ENCODE results near the gene FSTL1. TPM values are rescaled to one million over a fixed set of nuclear protein-coding genes. Genes with fewer than 3 reads are reported as not detected.
A peak's percentile ranks its signal among the peaks of the same experiment; 100 is the strongest.

FSTL1 gene
- total RNA-seq = 100 to 1,000 TPM in 4 of 5 donors, 10 to 100 TPM in 1; 89.2 to 946 (median 117) TPM
- polyA plus RNA-seq = 10 to 100 TPM; 14.2 to 20.4 (median 15.8) TPM
- long read RNA-seq, donor 1, full-length matches to known transcripts = 59 of 67 reads
- long read RNA-seq, donor 1, partial matches to known transcripts = 0 of 67 reads
- long read RNA-seq, donor 1, other reads (novel, unspliced or antisense) = 8 of 67 reads
- long read RNA-seq, donor 2, full-length matches to known transcripts = 68 of 75 reads
- long read RNA-seq, donor 2, partial matches to known transcripts = 7 of 75 reads
- long read RNA-seq, donor 2, other reads (novel, unspliced or antisense) = 0 of 75 reads
- long read RNA-seq, donor 3, full-length matches to known transcripts = 26 of 26 reads
- long read RNA-seq, donor 3, partial matches to known transcripts = 0 of 26 reads
- long read RNA-seq, donor 3, other reads (novel, unspliced or antisense) = 0 of 26 reads
- long read RNA-seq, donor 4, full-length matches to known transcripts = 7 of 7 reads
- long read RNA-seq, donor 4, partial matches to known transcripts = 0 of 7 reads
- long read RNA-seq, donor 4, other reads (novel, unspliced or antisense) = 0 of 7 reads
- long read RNA-seq, donor 5, full-length matches to known transcripts = 158 of 194 reads
- long read RNA-seq, donor 5, partial matches to known transcripts = 26 of 194 reads
- long read RNA-seq, donor 5, other reads (novel, unspliced or antisense) = 10 of 194 reads
- long read RNA-seq, donor 6 = 0 reads
- long read RNA-seq, donor 7, full-length matches to known transcripts = 122 of 160 reads
- long read RNA-seq, donor 7, partial matches to known transcripts = 17 of 160 reads
- long read RNA-seq, donor 7, other reads (novel, unspliced or antisense) = 21 of 160 reads
- long read RNA-seq, donor 8, full-length matches to known transcripts = 54 of 60 reads
- long read RNA-seq, donor 8, partial matches to known transcripts = 0 of 60 reads
- long read RNA-seq, donor 8, other reads (novel, unspliced or antisense) = 6 of 60 reads
- long read RNA-seq, donor 9, full-length matches to known transcripts = 93 of 125 reads
- long read RNA-seq, donor 9, partial matches to known transcripts = 27 of 125 reads
- long read RNA-seq, donor 9, other reads (novel, unspliced or antisense) = 5 of 125 reads
- long read RNA-seq, donor 10, full-length matches to known transcripts = 18 of 18 reads
- long read RNA-seq, donor 10, partial matches to known transcripts = 0 of 18 reads
- long read RNA-seq, donor 10, other reads (novel, unspliced or antisense) = 0 of 18 reads

GRCh38 chr3:120450600-120451271 lies at the start of gene FSTL1:
Gene FSTL1, minus strand, starts transcription at chr3:120450992. Its CDS starts 246 bp downstream, at chr3:120450746.
- intact Hi-C loops (cut with DNase I; ENCODE audit: low total_unique reads) = no loop called here
- peak in 2 of 3 donors; percentile 46 to 69 for TF ChIP-seq POLR2AphosphoS5 (IDR thresholded peaks at IDR 0.05)
- no peak for TF ChIP-seq POLR2A (IDR thresholded peaks at IDR 0.05)
- TF ChIP-seq EP300 (IDR thresholded peaks at IDR 0.05) = no peak
- no peak for TF ChIP-seq CTCF (IDR thresholded peaks at IDR 0.05)
- H3K27ac ChIP-seq = peak within 1 kb of the TSS; percentile 82 to 95 (median 91)
- WGBS, 5 donors = 0 to 1% (median 0%) methylated on average over 9 to 77 of the region's 78 CpGs
- H3K4me1 ChIP-seq = peaks cover 4 to 56% (median 43%) of the 10 kb centered on the region in 4 donors
- H3K27me3 ChIP-seq = peaks cover 0 to 28% (median 15%) of the 10 kb centered on the region in 3 donors
- H3K36me3 ChIP-seq = no peaks in the 10 kb centered on the region
- peak; percentile 31 to 93 for DNase-seq
- no peaks in the 10 kb centered on the region for H3K9me3 ChIP-seq
- H3K4me3 ChIP-seq = peak within 1 kb of the TSS; percentile 63 to 77 (median 68)

- peak in 1 of 2 donors; percentile 75 for DNase-seq
- TF ChIP-seq POLR2A (IDR thresholded peaks at IDR 0.05) = no peak
- peak in 1 of 3 donors; percentile 21 for TF ChIP-seq POLR2AphosphoS5 (IDR thresholded peaks at IDR 0.05)
- no peak overlapping the region for H3K4me3 ChIP-seq
- H3K27ac ChIP-seq = peak overlapping the region in 3 of 5 donors; percentile 41 to 42 (median 42)
- peaks cover 0 to 11% (median 10%) of the 10 kb centered on the region in 4 donors for H3K9me3 ChIP-seq
- intact Hi-C loops (cut with DNase I; ENCODE audit: low total_unique reads) = no loop called here
- H3K36me3 ChIP-seq = no peaks in the 10 kb centered on the region
- H3K4me1 ChIP-seq = peaks cover 0 to 29% (median 3%) of the 10 kb centered on the region in 4 donors
- H3K27me3 ChIP-seq = no peaks in the 10 kb centered on the region
- 78 to 87% (median 79%) methylated on average over 2 of the region's 2 CpGs for WGBS, 5 donors
Observed at GRCh38 chr3:120498556-120499346, 48.0 kb upstream of the FSTL1 start.

GRCh38 chr3:120497818-120498217 lies 47.0 kb upstream of the FSTL1 start:
- Histone ChIP-seq H3K27ac (peak overlapping the region in 3 of 5 donors; percentile 42 to 67 (median 64)), H3K9me3 (peaks cover 0 to 11% (median 10%) of the 10 kb centered on the region in 4 donors), H3K27me3 (no peaks in the 10 kb centered on the region), H3K4me1 (peaks cover 0 to 29% (median 3%) of the 10 kb centered on the region in 4 donors), H3K36me3 (no peaks in the 10 kb centered on the region), H3K4me3 (no peak overlapping the region)
- 51 to 73% (median 62%) methylated on average over 2 of the region's 2 CpGs for WGBS, 5 donors
- TF ChIP-seq POLR2A (IDR thresholded peaks at IDR 0.05) (no peak), CTCF (IDR thresholded peaks at IDR 0.05) (no peak), POLR2AphosphoS5 (IDR thresholded peaks at IDR 0.05) (no peak), EP300 (IDR thresholded peaks at IDR 0.05) (no peak)
- intact Hi-C loops (cut with DNase I; ENCODE audit: low total_unique reads) = no loop called here
- peak in 1 of 2 donors; percentile 20 for DNase-seq
